Hematopoietic multipotent progenitor cell treated with erythropoietin and hydrocortisone succinate and interleukin-3 and kit ligand, for 4 days (in vitro differentiated cells): Measurements from ENCODE around the gene CEP112.

ENCODE experiments used
- DNase-seq: peaks from one replicate; pipeline ENCODE4 v3.0.0-alpha.2; 2015

The CEP112 gene

GRCh38 chr17:65918916-65919315 lies 273.0 kb downstream of the CEP112 start:
- DNase-seq: no peak

GRCh38 chr17:65918500-65918899 lies 273.4 kb downstream of the CEP112 start:
- no peak for DNase-seq

GRCh38 chr17:65917560-65917959 lies 274.4 kb downstream of the CEP112 start:
- no peak for DNase-seq

GRCh38 chr17:65916425-65916824 lies 275.5 kb downstream of the CEP112 start:
- DNase-seq: no peak

- no peak for DNase-seq
These were observed 277.1 kb downstream of the CEP112 start for GRCh38 chr17:65914784-65915342.

- DNase-seq: no peak
These were observed 278.5 kb downstream of the CEP112 start for GRCh38 chr17:65913326-65913850.

GRCh38 chr17:65910836-65911235 lies 281.1 kb downstream of the CEP112 start:
- no peak for DNase-seq

GRCh38 chr17:65902831-65903522 lies 289.0 kb downstream of the CEP112 start:
- DNase-seq: no peak

- DNase-seq: no peak
These were observed 289.8 kb downstream of the CEP112 start for GRCh38 chr17:65902155-65902554.

GRCh38 chr17:65901394-65901793 lies 290.5 kb downstream of the CEP112 start:
- no peak for DNase-seq

GRCh38 chr17:65900216-65900615 lies 291.7 kb downstream of the CEP112 start:
- DNase-seq: no peak

GRCh38 chr17:65898651-65899050 lies 293.3 kb downstream of the CEP112 start:
- DNase-seq: no peak

- DNase-seq: no peak
These were observed 295.0 kb downstream of the CEP112 start for GRCh38 chr17:65896889-65897288.

GRCh38 chr17:65895969-65896368 lies 296.0 kb downstream of the CEP112 start:
- no peak for DNase-seq

- DNase-seq: no peak
These were observed 298.1 kb downstream of the CEP112 start for GRCh38 chr17:65893692-65894279.

- no peak for DNase-seq
These were observed 299.0 kb downstream of the CEP112 start for GRCh38 chr17:65892912-65893377.

- no peak for DNase-seq
These were observed 300.6 kb downstream of the CEP112 start for GRCh38 chr17:65891231-65891735.

- no peak for DNase-seq
These were observed 303.3 kb downstream of the CEP112 start for GRCh38 chr17:65888649-65889048.

- DNase-seq: no peak
These were observed 305.4 kb downstream of the CEP112 start for GRCh38 chr17:65886315-65887245.

GRCh38 chr17:65885541-65886312 lies 306.2 kb downstream of the CEP112 start:
- no peak for DNase-seq

- no peak for DNase-seq
These were observed 314.9 kb downstream of the CEP112 start for GRCh38 chr17:65876985-65877384.

- DNase-seq: no peak
These were observed 323.1 kb downstream of the CEP112 start for GRCh38 chr17:65868881-65869280.
